Fibroblast of skin of back (primary cell): ENCODE results near the gene FSCN2.

ENCODE experiments used
- DNase-seq: peaks from one replicate; pipeline ENCODE4 v3.0.0-alpha.2; 2013

Gene FSCN2

GRCh38 chr17:81512562-81513371 lies 15.4 kb upstream of the FSCN2 start, which contains the start of gene ACTG1:
ACTG1 (minus strand) TSS chr17:81512799; CDS start chr17:81512354, 445 bp downstream.
- peak; percentile 94 for DNase-seq

GRCh38 chr17:81513372-81513752 lies 14.8 kb upstream of the FSCN2 start:
- peak; percentile 78 for DNase-seq

GRCh38 chr17:81513753-81514488 lies 14.3 kb upstream of the FSCN2 start:
- DNase-seq, result peak; percentile 82

GRCh38 chr17:81514489-81514738 lies 13.8 kb upstream of the FSCN2 start:
- no peak for DNase-seq

GRCh38 chr17:81514739-81515529 lies 13.2 kb upstream of the FSCN2 start:
- peak; percentile 95 for DNase-seq

GRCh38 chr17:81515530-81516041 lies 12.6 kb upstream of the FSCN2 start:
- DNase-seq, result no peak

GRCh38 chr17:81516439-81516838 lies 11.7 kb upstream of the FSCN2 start:
- no peak for DNase-seq

- no peak for DNase-seq
These were observed 11.2 kb upstream of the FSCN2 start for GRCh38 chr17:81517009-81517338.

- DNase-seq, result peak; percentile 56
These were observed 10.7 kb upstream of the FSCN2 start for GRCh38 chr17:81517339-81518112.

- DNase-seq, result no peak
These were observed 9.9 kb upstream of the FSCN2 start for GRCh38 chr17:81518113-81518784.

GRCh38 chr17:81518785-81519283 lies 9.3 kb upstream of the FSCN2 start:
- DNase-seq, result peak; percentile 45

- peak; percentile 44 for DNase-seq
These were observed 8.7 kb upstream of the FSCN2 start for GRCh38 chr17:81519284-81520020.

GRCh38 chr17:81520021-81520901 lies 7.9 kb upstream of the FSCN2 start:
- no peak for DNase-seq

GRCh38 chr17:81522491-81523401 lies 5.4 kb upstream of the FSCN2 start:
- peak; percentile 48 for DNase-seq

- DNase-seq, result peak; percentile 38
These were observed 4.7 kb upstream of the FSCN2 start for GRCh38 chr17:81523402-81524038.

- DNase-seq, result no peak
These were observed 3.9 kb upstream of the FSCN2 start for GRCh38 chr17:81524039-81524864.

- DNase-seq, result no peak
These were observed 3.4 kb upstream of the FSCN2 start for GRCh38 chr17:81524865-81525159.
